Ascending aorta (tissue), 2 donors: Measurements from ENCODE around the gene CHCHD3. TPM values are rescaled to one million over a fixed set of nuclear protein-coding genes. Genes with fewer than 3 reads are reported as not detected.

ENCODE experiments used
- DNase-seq, 2 donors: peaks; one replicate each; pipeline ENCODE4 v3.0.0-alpha.2; 2019; ENCODE audit warnings: low spot score in 2 of 2
- H3K27ac ChIP-seq, 2 donors: fragments of 200-600 bp; sonication (generic); one replicate each; pipeline ENCODE4 v1.5.1; 2016 to 2017; ENCODE audit warnings: mild to moderate bottlenecking in 1 of 2
- H3K27me3 ChIP-seq: fragments of 200-600 bp; sonication (generic); one replicate; pipeline ENCODE4 v1.5.1; 2017
- H3K36me3 ChIP-seq, 2 donors: fragments of 200-600 bp; sonication (generic); one replicate each; pipeline ENCODE4 v1.5.1; 2016
- H3K4me1 ChIP-seq, 2 donors: fragments of 200-600 bp; sonication (generic); one replicate each; pipeline ENCODE4 v1.5.1; 2016 to 2017; ENCODE audit warnings: mild to moderate bottlenecking in 1 of 2
- H3K4me3 ChIP-seq, 2 donors: fragments of 200-600 bp; sonication (generic); one replicate each; pipeline ENCODE4 v1.5.1; 2016 to 2017; ENCODE audit warnings: mild to moderate bottlenecking in 1 of 2
- H3K9me3 ChIP-seq, 2 donors: fragments of 200-600 bp; sonication (generic); one replicate each; pipeline ENCODE4 v1.5.1; 2016
- intact Hi-C: fragments of 100-400 bp; cut with DNase I; formaldehyde crosslinking; loops from one replicate; pipeline ENCODE4 v1.15.1; 2023
- total RNA-seq: library from RNA; depleted of rRNA; stranded (reverse); fragments of >200 nt; gene quantifications from one replicate; pipeline ENCODE4 v1.1.0, GENCODE V29; 2016
- TF ChIP-seq, protein P1 (sequence below), 3 experiments: fragments of 200-600 bp in 2 of 3; fragments of 450-650 bp in 1 of 3; sonication (generic) in 2 of 3; IDR thresholded peaks; one replicate each; pipeline ENCODE4 v1.5.1; 2016 to 2019; ENCODE audit warnings: antibody characterized with exemption in 3 of 3, mild to moderate bottlenecking in 1 of 3, moderate library complexity in 1 of 3

CHCHD3 gene
- total RNA-seq, 1 donor from 2014 or later: 26.2 TPM

DNA sequence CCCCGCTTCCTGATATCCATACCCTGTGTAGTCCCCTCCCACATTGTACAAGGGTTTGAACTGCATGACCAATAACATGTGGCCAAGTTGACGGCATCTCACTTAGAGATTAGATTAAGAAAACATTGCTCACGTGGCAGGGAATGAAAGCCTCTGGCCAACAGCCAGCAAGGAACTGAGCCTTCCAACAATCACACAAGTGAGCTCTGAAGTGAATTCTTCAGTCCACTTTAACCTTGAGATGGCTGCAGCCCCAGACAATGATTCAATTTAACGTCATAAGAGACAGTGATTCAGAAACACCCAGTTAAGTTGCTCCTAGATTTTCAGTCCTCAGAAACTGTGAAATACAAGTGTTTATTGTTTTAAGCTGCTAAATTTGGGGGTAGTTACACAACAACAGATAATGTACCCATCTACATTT is 339.7 kb downstream of the CHCHD3 start:
- DNase-seq: no peak
- no peaks in the 10 kb centered on the region for H3K27me3 ChIP-seq
- peaks cover 0 to 13% of the 10 kb centered on the region in 2 donors for H3K9me3 ChIP-seq
- H3K27ac ChIP-seq: no peak overlapping the region
- TF ChIP-seq, protein P1, sequence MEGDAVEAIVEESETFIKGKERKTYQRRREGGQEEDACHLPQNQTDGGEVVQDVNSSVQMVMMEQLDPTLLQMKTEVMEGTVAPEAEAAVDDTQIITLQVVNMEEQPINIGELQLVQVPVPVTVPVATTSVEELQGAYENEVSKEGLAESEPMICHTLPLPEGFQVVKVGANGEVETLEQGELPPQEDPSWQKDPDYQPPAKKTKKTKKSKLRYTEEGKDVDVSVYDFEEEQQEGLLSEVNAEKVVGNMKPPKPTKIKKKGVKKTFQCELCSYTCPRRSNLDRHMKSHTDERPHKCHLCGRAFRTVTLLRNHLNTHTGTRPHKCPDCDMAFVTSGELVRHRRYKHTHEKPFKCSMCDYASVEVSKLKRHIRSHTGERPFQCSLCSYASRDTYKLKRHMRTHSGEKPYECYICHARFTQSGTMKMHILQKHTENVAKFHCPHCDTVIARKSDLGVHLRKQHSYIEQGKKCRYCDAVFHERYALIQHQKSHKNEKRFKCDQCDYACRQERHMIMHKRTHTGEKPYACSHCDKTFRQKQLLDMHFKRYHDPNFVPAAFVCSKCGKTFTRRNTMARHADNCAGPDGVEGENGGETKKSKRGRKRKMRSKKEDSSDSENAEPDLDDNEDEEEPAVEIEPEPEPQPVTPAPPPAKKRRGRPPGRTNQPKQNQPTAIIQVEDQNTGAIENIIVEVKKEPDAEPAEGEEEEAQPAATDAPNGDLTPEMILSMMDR (IDR thresholded peaks at IDR 0.05): no peak
- no peaks in the 10 kb centered on the region for H3K4me1 ChIP-seq
- H3K4me3 ChIP-seq: no peak overlapping the region
- no peaks in the 10 kb centered on the region for H3K36me3 ChIP-seq
- intact Hi-C loops: no loop called here

DNA sequence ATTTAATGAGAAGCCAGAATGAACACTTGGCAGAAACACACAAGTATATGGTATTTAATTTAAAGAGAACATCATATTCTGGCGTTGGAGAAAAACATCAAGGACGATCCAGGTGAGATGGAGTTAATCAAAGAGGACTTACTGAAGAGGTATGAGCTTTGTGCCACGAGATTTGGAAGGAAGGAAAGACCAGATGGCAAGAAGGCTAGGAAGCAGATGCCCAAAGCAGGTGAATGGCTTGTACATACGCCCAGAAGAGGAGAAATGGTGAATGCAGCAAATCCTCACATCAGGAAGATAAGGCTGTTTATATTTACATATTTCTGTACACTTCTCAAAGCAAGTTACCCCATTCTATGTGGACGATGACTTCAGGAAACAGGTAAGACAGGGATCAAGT is 341.7 kb downstream of the CHCHD3 start:
- no peaks in the 10 kb centered on the region for H3K4me1 ChIP-seq
- H3K27me3 ChIP-seq: no peaks in the 10 kb centered on the region
- DNase-seq: no peak
- TF ChIP-seq, protein P1 (IDR thresholded peaks at IDR 0.05): no peak
- intact Hi-C loops: no loop called here
- no peak overlapping the region for H3K27ac ChIP-seq
- no peak overlapping the region for H3K4me3 ChIP-seq
- no peaks in the 10 kb centered on the region for H3K36me3 ChIP-seq
- peaks cover 0 to 13% of the 10 kb centered on the region in 2 donors for H3K9me3 ChIP-seq

DNA sequence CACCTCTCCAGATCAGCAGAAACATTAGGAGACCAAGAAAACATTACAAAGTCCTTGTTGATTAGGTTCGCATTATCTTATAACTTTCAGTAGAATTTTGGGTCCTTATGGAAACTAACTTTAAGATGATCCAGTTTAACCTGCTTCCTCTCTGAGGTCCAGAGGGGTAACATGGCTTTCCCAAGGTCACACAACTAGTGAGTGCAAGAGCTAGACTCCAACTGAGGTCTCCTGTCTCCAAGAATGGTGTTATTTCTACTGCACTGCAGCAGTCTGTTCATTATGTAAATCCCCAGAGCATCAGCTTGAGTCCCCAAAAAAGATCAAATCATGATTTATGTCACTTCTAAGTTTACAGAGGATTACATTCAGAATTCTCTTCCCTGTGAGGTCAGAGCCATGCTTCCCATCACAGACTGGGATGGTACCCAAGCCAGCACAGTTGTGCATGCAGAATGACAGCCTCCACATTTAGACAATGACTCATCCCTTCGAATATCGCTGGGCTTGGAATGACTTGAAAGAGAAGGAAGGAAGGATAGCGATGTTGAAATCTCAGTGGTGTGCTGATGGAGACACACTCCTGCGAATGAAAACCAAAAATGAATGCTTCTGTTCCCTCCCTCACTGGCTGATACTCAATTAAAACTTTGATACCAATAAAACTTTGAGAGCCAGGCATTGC is 342.5 kb downstream of the CHCHD3 start:
- Histone ChIP-seq H3K4me1 (no peaks in the 10 kb centered on the region), H3K9me3 (peaks cover 0 to 13% of the 10 kb centered on the region in 2 donors), H3K27me3 (no peaks in the 10 kb centered on the region), H3K36me3 (no peaks in the 10 kb centered on the region), H3K27ac (no peak overlapping the region), H3K4me3 (no peak overlapping the region)
- DNase-seq: no peak
- intact Hi-C loops: no loop called here
- TF ChIP-seq, protein P1 (IDR thresholded peaks at IDR 0.05): no peak

DNA sequence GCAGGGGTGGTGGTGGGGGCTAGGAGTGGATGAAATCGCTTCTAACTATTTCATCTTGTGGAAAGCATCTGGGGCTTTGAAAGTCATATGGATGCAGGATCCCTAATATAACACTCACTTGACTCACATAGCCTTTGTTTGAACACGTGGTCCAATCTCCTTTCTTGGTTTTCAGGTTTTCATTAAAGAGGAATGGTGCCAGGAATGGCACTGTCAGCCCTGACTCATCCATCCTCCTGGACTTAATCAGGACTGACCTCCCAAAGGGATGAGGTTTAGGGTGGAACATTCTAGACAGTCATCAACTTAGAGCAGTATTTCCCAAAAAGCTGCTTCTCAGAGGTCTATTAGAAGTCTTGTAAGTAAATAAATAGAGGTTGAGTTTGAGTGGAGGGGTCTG is 343.6 kb downstream of the CHCHD3 start:
- Histone ChIP-seq H3K4me1 (no peaks in the 10 kb centered on the region), H3K27me3 (no peaks in the 10 kb centered on the region), H3K27ac (no peak overlapping the region), H3K9me3 (peaks cover 0 to 2% of the 10 kb centered on the region in 2 donors), H3K4me3 (no peak overlapping the region), H3K36me3 (no peaks in the 10 kb centered on the region)
- TF ChIP-seq, protein P1 (IDR thresholded peaks at IDR 0.05): no peak
- no peak for DNase-seq
- intact Hi-C loops: no loop called here

DNA sequence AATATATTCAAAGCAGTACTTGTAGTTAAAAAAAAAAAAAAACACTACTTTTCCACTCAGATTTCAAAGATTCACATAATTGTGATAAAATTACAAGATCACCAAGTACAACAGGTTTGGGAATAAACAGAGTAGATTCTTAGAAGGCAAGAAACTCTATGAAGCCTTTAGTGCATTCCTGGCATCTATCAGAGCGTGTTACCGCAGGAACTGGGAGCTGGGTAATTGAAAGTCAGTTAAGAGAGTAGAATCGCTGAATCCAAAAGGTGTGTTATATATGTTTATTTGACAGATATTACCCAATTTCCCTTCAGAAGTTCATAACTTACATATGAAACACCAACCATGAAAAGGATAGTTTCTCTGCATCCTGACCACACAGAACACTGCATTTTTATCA is 346.4 kb downstream of the CHCHD3 start:
- Histone ChIP-seq H3K9me3 (no peaks in the 10 kb centered on the region), H3K36me3 (no peaks in the 10 kb centered on the region), H3K27me3 (no peaks in the 10 kb centered on the region), H3K27ac (no peak overlapping the region), H3K4me3 (no peak overlapping the region), H3K4me1 (no peaks in the 10 kb centered on the region)
- intact Hi-C loops: no loop called here
- TF ChIP-seq, protein P1 (IDR thresholded peaks at IDR 0.05): no peak
- no peak for DNase-seq

Other genes starting within 250 kb of the CHCHD3 start
- gene EXOC4, start 171.0 kb upstream of the CHCHD3 start, total RNA-seq: 27.1 TPM